ENCODE data around the gene LOXL4.

Gene LOXL4

GRCh38 chr10:98257961-98258360 is 10.0 kb downstream of the LOXL4 start:
- TF ChIP-seq CTCF (IDR thresholded peaks at IDR 0.05; ENCODE audit: low read depth, low read length, missing control alignments): no peak
- H3K27ac ChIP-seq: no peak overlapping the region
- in situ Hi-C loops (cut with HindIII; ENCODE audit: low pct_ligation_motif_present, low sequenced_read_pairs): no loop called here
- no peaks in the 10 kb centered on the region for H3K27me3 ChIP-seq (replicated peaks)
- no peak for DNase-seq
- H3K36me3 ChIP-seq (replicated peaks): no peaks in the 10 kb centered on the region
- no peak overlapping the region for H3K4me3 ChIP-seq (ENCODE audit: low read depth, low read length)

GRCh38 chr10:98257198-98257597 is 10.8 kb downstream of the LOXL4 start:
- Histone ChIP-seq H3K4me3 (ENCODE audit: low read depth, low read length) (no peak overlapping the region), H3K27me3 (replicated peaks) (no peaks in the 10 kb centered on the region), H3K36me3 (replicated peaks) (no peaks in the 10 kb centered on the region), H3K27ac (no peak overlapping the region)
- in situ Hi-C loops (cut with HindIII; ENCODE audit: low pct_ligation_motif_present, low sequenced_read_pairs): no loop called here
- no peak for DNase-seq
- TF ChIP-seq CTCF (IDR thresholded peaks at IDR 0.05; ENCODE audit: low read depth, low read length, missing control alignments): no peak

- TF ChIP-seq CTCF (IDR thresholded peaks at IDR 0.05; ENCODE audit: low read depth, low read length, missing control alignments): no peak
- Histone ChIP-seq H3K4me3 (ENCODE audit: low read depth, low read length) (no peak overlapping the region), H3K27ac (no peak overlapping the region), H3K36me3 (replicated peaks) (no peaks in the 10 kb centered on the region), H3K27me3 (replicated peaks) (no peaks in the 10 kb centered on the region)
- in situ Hi-C loops (cut with HindIII; ENCODE audit: low pct_ligation_motif_present, low sequenced_read_pairs): no loop called here
- DNase-seq: no peak
Measured at GRCh38 chr10:98256692-98257091, 11.3 kb downstream of the LOXL4 start.

- no peak for TF ChIP-seq CTCF (IDR thresholded peaks at IDR 0.05; ENCODE audit: low read depth, low read length, missing control alignments)
- DNase-seq: no peak
- no peak overlapping the region for H3K4me3 ChIP-seq (ENCODE audit: low read depth, low read length)
- no peaks in the 10 kb centered on the region for H3K27me3 ChIP-seq (replicated peaks)
- H3K36me3 ChIP-seq (replicated peaks): peaks cover 2% of the 10 kb centered on the region
- in situ Hi-C loops (cut with HindIII; ENCODE audit: low pct_ligation_motif_present, low sequenced_read_pairs): no loop called here
- H3K27ac ChIP-seq: no peak overlapping the region
Measured at GRCh38 chr10:98255146-98255877, 12.7 kb downstream of the LOXL4 start.

GRCh38 chr10:98254234-98254974 is 13.6 kb downstream of the LOXL4 start:
- no peak overlapping the region for H3K4me3 ChIP-seq (ENCODE audit: low read depth, low read length)
- no peak for TF ChIP-seq CTCF (IDR thresholded peaks at IDR 0.05; ENCODE audit: low read depth, low read length, missing control alignments)
- in situ Hi-C loops (cut with HindIII; ENCODE audit: low pct_ligation_motif_present, low sequenced_read_pairs): no loop called here
- no peaks in the 10 kb centered on the region for H3K27me3 ChIP-seq (replicated peaks)
- DNase-seq: no peak
- no peak overlapping the region for H3K27ac ChIP-seq
- peaks cover 2% of the 10 kb centered on the region for H3K36me3 ChIP-seq (replicated peaks)
